GDM1 (cell line): Measurements from ENCODE around the gene HSPB2.
"Not testable (repeated sequence)": the region's sequence is repeated elsewhere in the genome, so short reads cannot be mapped to it uniquely, and the experiment has no call there.

Experiments used
- DNase-seq: peaks from one replicate; lab custom pipeline; 2025; lab: John Stamatoyannopoulos, UW

HSPB2 gene

GRCh38 chr11:111913997-111914396 lies 1.5 kb downstream of the HSPB2 start:
- DNase-seq: no peak

- DNase-seq: no peak
These were observed 4.2 kb downstream of the HSPB2 start for GRCh38 chr11:111916768-111917167.

GRCh38 chr11:111917312-111917711 lies 4.8 kb downstream of the HSPB2 start:
- DNase-seq: no peak

- DNase-seq: no peak
These were observed 5.3 kb downstream of the HSPB2 start for GRCh38 chr11:111917788-111918187.

GRCh38 chr11:111918390-111919256 lies 6.1 kb downstream of the HSPB2 start, which contains the start of gene C11orf52:
C11orf52 (plus strand) TSS chr11:111918913; CDS start chr11:111918973, 60 bp downstream.
- DNase-seq: no peak

- no peak for DNase-seq
These were observed 8.4 kb downstream of the HSPB2 start for GRCh38 chr11:111920908-111921307.

GRCh38 chr11:111921541-111922230 lies 9.2 kb downstream of the HSPB2 start:
- DNase-seq: no peak

GRCh38 chr11:111922803-111923202 lies 10.3 kb downstream of the HSPB2 start:
- no peak for DNase-seq

- no peak for DNase-seq
These were observed 10.8 kb downstream of the HSPB2 start for GRCh38 chr11:111923351-111923788.

- DNase-seq: no peak
These were observed 11.4 kb downstream of the HSPB2 start for GRCh38 chr11:111923951-111924350.

GRCh38 chr11:111925953-111926352 lies 13.4 kb downstream of the HSPB2 start:
- DNase-seq: no peak

- DNase-seq: peak; percentile 94
These were observed 14.2 kb downstream of the HSPB2 start for GRCh38 chr11:111926505-111927391.

GRCh38 chr11:111930472-111930871 lies 17.9 kb downstream of the HSPB2 start:
- no peak for DNase-seq

GRCh38 chr11:111932611-111932950 lies 20.0 kb downstream of the HSPB2 start:
- DNase-seq: no peak

- not testable (repeated sequence) for DNase-seq
These were observed 20.6 kb downstream of the HSPB2 start for GRCh38 chr11:111933176-111933575.

- DNase-seq: no peak
These were observed 21.3 kb downstream of the HSPB2 start for GRCh38 chr11:111933872-111934271.

- DNase-seq: no peak
These were observed 21.8 kb downstream of the HSPB2 start for GRCh38 chr11:111934306-111934705.

GRCh38 chr11:111935317-111936039 lies 22.9 kb downstream of the HSPB2 start:
- DNase-seq: no peak

GRCh38 chr11:111936040-111936540 lies 23.6 kb downstream of the HSPB2 start:
- no peak for DNase-seq

GRCh38 chr11:111937461-111937769 lies 24.9 kb downstream of the HSPB2 start:
- DNase-seq: no peak

GRCh38 chr11:111937844-111938243 lies 25.3 kb downstream of the HSPB2 start:
- DNase-seq: no peak
